Aorta (tissue), 5 donors: ENCODE results near the gene MBD3. TPM values are rescaled to one million over a fixed set of nuclear protein-coding genes. Genes with fewer than 3 reads are reported as not detected.

ENCODE experiments used
- ATAC-seq: fragments of 200-7000 bp; cut with Tn5 transposase; one replicate; pipeline ENCODE4 v1.9.1; 2022; ENCODE audit warnings: moderate library complexity; ENCODE audit not compliant: low FRiP score
- DNase-seq, 2 donors: peaks; one replicate each; pipeline ENCODE4 v3.0.0-alpha.2; 2020
- H3K27ac ChIP-seq, 2 donors: one replicate each; pipeline ENCODE4 v1.5.1; 2013; ENCODE audit warnings: low read length in 2 of 2, mild to moderate bottlenecking in 2 of 2, moderate library complexity in 2 of 2, control low read depth in 1 of 2, inconsistent platforms in 1 of 2, low read depth in 1 of 2
- H3K27me3 ChIP-seq, 2 donors: one replicate each; pipeline ENCODE4 v1.6.1; 2013; ENCODE audit warnings: control low read depth in 1 of 2, low read length in 1 of 2, mild to moderate bottlenecking in 1 of 2, moderate library complexity in 1 of 2; ENCODE audit not compliant: insufficient read depth in 2 of 2, control insufficient read depth in 1 of 2
- H3K36me3 ChIP-seq, 2 donors: one replicate each; pipeline ENCODE4 v1.6.1; 2013; ENCODE audit warnings: control low read depth in 1 of 2, low read length in 1 of 2, mild to moderate bottlenecking in 1 of 2; ENCODE audit not compliant: insufficient read depth in 2 of 2, control insufficient read depth in 1 of 2
- H3K4me1 ChIP-seq, 2 donors: one replicate each; pipeline ENCODE4 v1.6.1; 2013; ENCODE audit warnings: low read length in 2 of 2, control low read depth in 1 of 2, mild to moderate bottlenecking in 1 of 2, moderate library complexity in 1 of 2; ENCODE audit not compliant: insufficient read depth in 2 of 2, control insufficient read depth in 1 of 2
- H3K4me3 ChIP-seq, 2 donors: one replicate each; pipeline ENCODE4 v1.5.1; 2013; ENCODE audit warnings: low read length in 2 of 2, control low read depth in 1 of 2, mild to moderate bottlenecking in 1 of 2
- H3K9me3 ChIP-seq: one replicate; pipeline ENCODE4 v1.6.1; 2013; ENCODE audit warnings: mild to moderate bottlenecking, low read length; ENCODE audit not compliant: control insufficient read depth
- WGBS, 2 donors: extraction: QIAGEN DNeasy Blood & Tissue Kit; methylation state at CpG; one replicate each; pipeline ENCODE4 v1.1.7; 2013; 5-methylcytosine and 5-hydroxymethylcytosine counted together
- intact Hi-C, 2 donors: fragments of 100-400 bp; cut with DNase I; formaldehyde crosslinking; loops; one replicate each; pipeline versions ENCODE4 v1.14.2 to v1.15.0; 2022
- polyA plus RNA-seq, 2 donors: library from polyadenylated mRNA; stranded (reverse); fragments of 200-250 nt; gene quantifications; one replicate each; pipeline ENCODE4 v1.2.3, GENCODE V29; 2013
- total RNA-seq, 2 donors: library from RNA; stranded (reverse); fragmentation: NEBNext Ultra II Directional; extraction: Animal tissue kit (Norgen Biotek cat#: 25700); gene quantifications; one replicate each; pipeline ENCODE4 v1.2.1, GENCODE V29; 2021
- donor health status: healthy with polysubstance abuse.
- donor health status: Bipolar disorder and iron deficiency.
- donor health status: DM: no; HTN: no; CAD: no.
- donor health status: DM: no; HTN: no; CAD: no.
- donor health status: DM: yes; HTN: yes; CAD: no.

The MBD3 gene
- total and polyA plus RNA-seq, 4 donors = 37.6 to 106 (median 62.1) TPM

- H3K4me1 ChIP-seq = no peaks in the 10 kb centered on the region
- no peak overlapping the region for H3K27ac ChIP-seq
- intact Hi-C loops = no loop called here
- DNase-seq (no peak), ATAC-seq (no peak)
- H3K36me3 ChIP-seq = no peaks in the 10 kb centered on the region
- WGBS, 2 donors = 87 to 88% methylated on average over 13 to 23 of the region's 23 CpGs
- H3K4me3 ChIP-seq = no peak overlapping the region
- H3K27me3 ChIP-seq = no peaks in the 10 kb centered on the region
- H3K9me3 ChIP-seq = no peaks in the 10 kb centered on the region
These were observed 28.9 kb upstream of the MBD3 start for GRCh38 chr19:1621574-1621973.

- intact Hi-C loops = no loop called here
- WGBS, 2 donors = 83 to 85% methylated on average over 19 of the region's 19 CpGs
- no peak overlapping the region for H3K27ac ChIP-seq
- no peaks in the 10 kb centered on the region for H3K9me3 ChIP-seq
- DNase-seq = no peak
- H3K36me3 ChIP-seq = no peaks in the 10 kb centered on the region
- H3K4me3 ChIP-seq = no peak overlapping the region
- H3K4me1 ChIP-seq = no peaks in the 10 kb centered on the region
- no peaks in the 10 kb centered on the region for H3K27me3 ChIP-seq
- ATAC-seq = no peak
These were observed 28.4 kb upstream of the MBD3 start for GRCh38 chr19:1621021-1621420.

GRCh38 chr19:1620502-1620901 lies 27.8 kb upstream of the MBD3 start:
- no peaks in the 10 kb centered on the region for H3K4me1 ChIP-seq
- H3K36me3 ChIP-seq = no peaks in the 10 kb centered on the region
- intact Hi-C loops = no loop called here
- H3K27me3 ChIP-seq = no peaks in the 10 kb centered on the region
- WGBS, 2 donors = 85 to 89% methylated on average over 11 of the region's 11 CpGs
- no peak overlapping the region for H3K4me3 ChIP-seq
- H3K9me3 ChIP-seq = no peaks in the 10 kb centered on the region
- H3K27ac ChIP-seq = no peak overlapping the region
- ATAC-seq (no peak), DNase-seq (no peak)

- intact Hi-C loops = no loop called here
- 81 to 89% methylated on average over 18 of the region's 18 CpGs for WGBS, 2 donors
- Histone ChIP-seq H3K4me1 (no peaks in the 10 kb centered on the region), H3K9me3 (no peaks in the 10 kb centered on the region), H3K27me3 (no peaks in the 10 kb centered on the region), H3K27ac (no peak overlapping the region), H3K36me3 (peaks cover 0 to 7% of the 10 kb centered on the region in 2 donors), H3K4me3 (no peak overlapping the region)
- ATAC-seq (no peak), DNase-seq (no peak)
These were observed 27.0 kb upstream of the MBD3 start for GRCh38 chr19:1619703-1620102.

GRCh38 chr19:1619094-1619439 lies 26.4 kb upstream of the MBD3 start:
- 91 to 93% methylated on average over 23 to 26 of the region's 26 CpGs for WGBS, 2 donors
- no peak overlapping the region for H3K4me3 ChIP-seq
- H3K9me3 ChIP-seq = no peaks in the 10 kb centered on the region
- no peaks in the 10 kb centered on the region for H3K27me3 ChIP-seq
- no peak for ATAC-seq
- intact Hi-C loops = no loop called here
- H3K4me1 ChIP-seq = no peaks in the 10 kb centered on the region
- peaks cover 0 to 8% of the 10 kb centered on the region in 2 donors for H3K36me3 ChIP-seq
- no peak overlapping the region for H3K27ac ChIP-seq
- no peak for DNase-seq

GRCh38 chr19:1618157-1619093 lies 25.8 kb upstream of the MBD3 start:
- intact Hi-C loops = no loop called here
- H3K9me3 ChIP-seq = no peaks in the 10 kb centered on the region
- H3K27me3 ChIP-seq = no peaks in the 10 kb centered on the region
- no peak overlapping the region for H3K27ac ChIP-seq
- DNase-seq (no peak), ATAC-seq (no peak)
- 74% methylated on average over 24 of the region's 24 CpGs for WGBS, 2 donors
- H3K36me3 ChIP-seq = peaks cover 0 to 8% of the 10 kb centered on the region in 2 donors
- H3K4me1 ChIP-seq = no peaks in the 10 kb centered on the region
- no peak overlapping the region for H3K4me3 ChIP-seq

GRCh38 chr19:1616875-1617274 lies 24.2 kb upstream of the MBD3 start:
- ATAC-seq (no peak), DNase-seq (no peak)
- Histone ChIP-seq H3K27me3 (no peaks in the 10 kb centered on the region), H3K27ac (no peak overlapping the region), H3K4me1 (no peaks in the 10 kb centered on the region), H3K36me3 (peaks cover 0 to 8% of the 10 kb centered on the region in 2 donors), H3K9me3 (no peaks in the 10 kb centered on the region), H3K4me3 (no peak overlapping the region)
- intact Hi-C loops = no loop called here
- WGBS, 2 donors = 79 to 80% methylated on average over 4 of the region's 4 CpGs

GRCh38 chr19:1616396-1616795 lies 23.7 kb upstream of the MBD3 start:
- H3K4me3 ChIP-seq = no peak overlapping the region
- no peaks in the 10 kb centered on the region for H3K9me3 ChIP-seq
- intact Hi-C loops = no loop called here
- no peaks in the 10 kb centered on the region for H3K27me3 ChIP-seq
- ATAC-seq = no peak
- H3K27ac ChIP-seq = no peak overlapping the region
- 75 to 80% methylated on average over 8 of the region's 8 CpGs for WGBS, 2 donors
- no peak for DNase-seq
- H3K4me1 ChIP-seq = no peaks in the 10 kb centered on the region
- peaks cover 0 to 8% of the 10 kb centered on the region in 2 donors for H3K36me3 ChIP-seq

- H3K36me3 ChIP-seq = peaks cover 0 to 8% of the 10 kb centered on the region in 2 donors
- H3K27me3 ChIP-seq = no peaks in the 10 kb centered on the region
- intact Hi-C loops = no loop called here
- no peak for DNase-seq
- H3K27ac ChIP-seq = no peak overlapping the region
- H3K4me3 ChIP-seq = no peak overlapping the region
- no peak for ATAC-seq
- no peaks in the 10 kb centered on the region for H3K9me3 ChIP-seq
- H3K4me1 ChIP-seq = no peaks in the 10 kb centered on the region
- WGBS, 2 donors = 90 to 91% methylated on average over 39 to 41 of the region's 41 CpGs
These were observed 22.6 kb upstream of the MBD3 start for GRCh38 chr19:1615156-1615765.
